ENCODE results near the gene RELCH. TPM values are rescaled to one million over a fixed set of nuclear protein-coding genes. Genes with fewer than 3 reads are reported as not detected.

The RELCH gene
- total and polyA plus RNA-seq, 8 donors: 23.8 to 40.7 (median 34.1) TPM

DNA sequence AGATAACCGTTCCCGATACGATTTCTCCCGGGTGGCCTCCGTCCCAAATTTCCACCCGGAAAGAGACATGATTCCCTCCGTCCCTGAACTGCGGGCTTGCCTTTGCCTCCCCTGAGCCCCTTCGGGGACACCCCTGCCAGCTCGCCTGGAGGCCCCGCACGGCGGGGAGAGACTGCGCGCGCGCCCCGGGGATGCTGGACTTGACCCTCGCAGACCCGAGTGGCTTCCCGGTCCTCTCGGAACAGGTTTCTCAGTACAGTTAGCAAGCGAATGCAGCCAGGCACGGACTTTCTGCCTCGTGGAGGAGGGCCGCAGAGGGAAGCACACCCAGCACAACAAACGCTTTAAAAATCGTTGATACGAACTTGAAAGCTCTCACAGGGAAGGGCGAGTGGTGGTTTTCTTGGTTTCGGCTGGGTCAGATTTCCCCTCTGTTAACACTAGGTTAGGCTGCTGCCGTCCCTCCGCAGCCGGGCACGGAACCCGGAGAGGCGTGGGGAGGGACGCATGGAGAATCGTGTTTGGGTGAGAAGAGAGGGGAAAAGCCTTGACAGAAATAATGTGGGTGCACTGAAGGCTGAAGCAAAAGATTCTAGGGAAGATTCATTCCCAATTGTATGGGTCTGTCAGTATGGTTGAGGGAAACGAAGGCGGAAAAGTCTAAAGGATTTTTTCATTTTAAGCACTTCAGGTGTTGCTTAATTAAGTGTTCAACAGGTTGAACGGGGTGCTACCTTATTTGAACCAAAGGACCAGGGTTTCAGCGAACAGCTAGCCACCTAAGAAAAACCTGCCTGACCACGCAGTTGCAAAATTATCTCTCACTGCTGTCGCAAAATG, 139.0 kb downstream of the RELCH start:
- Histone ChIP-seq H3K36me3 (no peaks in the 10 kb centered on the region), H3K4me3 (peak overlapping the region; percentile 22 to 59), H3K27ac (no peak overlapping the region), H3K9me3 (no peaks in the 10 kb centered on the region), H3K4me1 (peaks cover 8 to 43% of the 10 kb centered on the region in 2 donors), H3K27me3 (peaks cover 30 to 91% of the 10 kb centered on the region in 2 donors)
- TF ChIP-seq, protein P1, sequence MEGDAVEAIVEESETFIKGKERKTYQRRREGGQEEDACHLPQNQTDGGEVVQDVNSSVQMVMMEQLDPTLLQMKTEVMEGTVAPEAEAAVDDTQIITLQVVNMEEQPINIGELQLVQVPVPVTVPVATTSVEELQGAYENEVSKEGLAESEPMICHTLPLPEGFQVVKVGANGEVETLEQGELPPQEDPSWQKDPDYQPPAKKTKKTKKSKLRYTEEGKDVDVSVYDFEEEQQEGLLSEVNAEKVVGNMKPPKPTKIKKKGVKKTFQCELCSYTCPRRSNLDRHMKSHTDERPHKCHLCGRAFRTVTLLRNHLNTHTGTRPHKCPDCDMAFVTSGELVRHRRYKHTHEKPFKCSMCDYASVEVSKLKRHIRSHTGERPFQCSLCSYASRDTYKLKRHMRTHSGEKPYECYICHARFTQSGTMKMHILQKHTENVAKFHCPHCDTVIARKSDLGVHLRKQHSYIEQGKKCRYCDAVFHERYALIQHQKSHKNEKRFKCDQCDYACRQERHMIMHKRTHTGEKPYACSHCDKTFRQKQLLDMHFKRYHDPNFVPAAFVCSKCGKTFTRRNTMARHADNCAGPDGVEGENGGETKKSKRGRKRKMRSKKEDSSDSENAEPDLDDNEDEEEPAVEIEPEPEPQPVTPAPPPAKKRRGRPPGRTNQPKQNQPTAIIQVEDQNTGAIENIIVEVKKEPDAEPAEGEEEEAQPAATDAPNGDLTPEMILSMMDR (IDR thresholded peaks at IDR 0.05): no peak
- intact Hi-C loops (cut with DNase I): no loop called here
- ATAC-seq (peak; percentile 33), DNase-seq (peak in 3 of 4 donors; percentile 13 to 83 (median 37))

DNA sequence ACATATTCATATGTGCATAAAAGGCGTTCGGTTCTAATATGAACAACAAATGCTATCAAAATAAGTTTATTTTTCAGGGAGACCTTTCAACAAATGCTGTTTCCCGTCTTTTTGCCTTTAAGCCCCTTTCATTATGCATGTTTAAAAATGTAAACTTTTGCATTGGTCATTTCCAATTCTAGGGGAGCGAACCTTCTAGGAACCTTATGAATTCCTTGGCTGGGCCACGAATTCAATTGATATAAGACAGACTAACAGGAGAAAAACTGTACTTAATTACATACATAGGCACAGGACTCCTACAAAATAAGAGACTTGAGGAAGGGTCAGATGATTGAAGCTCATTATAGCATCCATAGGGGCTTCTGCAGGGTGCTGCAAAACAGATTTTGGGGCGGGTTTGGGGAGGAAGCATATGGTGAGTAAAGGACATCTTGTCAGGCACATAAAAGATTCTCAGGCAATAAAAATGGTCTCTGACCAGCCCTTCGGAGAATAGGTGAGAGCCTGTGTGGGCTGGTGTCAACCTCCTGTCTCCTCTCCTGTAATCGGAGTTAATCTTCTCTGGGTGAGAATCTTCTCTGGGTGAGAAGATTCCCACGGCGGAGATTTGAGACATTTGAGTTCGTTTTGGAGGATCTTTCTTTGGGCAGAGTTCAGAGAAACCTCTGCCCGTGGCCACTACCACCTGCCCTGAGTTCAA, 139.7 kb downstream of the RELCH start:
- H3K27ac ChIP-seq: no peak overlapping the region

DNA sequence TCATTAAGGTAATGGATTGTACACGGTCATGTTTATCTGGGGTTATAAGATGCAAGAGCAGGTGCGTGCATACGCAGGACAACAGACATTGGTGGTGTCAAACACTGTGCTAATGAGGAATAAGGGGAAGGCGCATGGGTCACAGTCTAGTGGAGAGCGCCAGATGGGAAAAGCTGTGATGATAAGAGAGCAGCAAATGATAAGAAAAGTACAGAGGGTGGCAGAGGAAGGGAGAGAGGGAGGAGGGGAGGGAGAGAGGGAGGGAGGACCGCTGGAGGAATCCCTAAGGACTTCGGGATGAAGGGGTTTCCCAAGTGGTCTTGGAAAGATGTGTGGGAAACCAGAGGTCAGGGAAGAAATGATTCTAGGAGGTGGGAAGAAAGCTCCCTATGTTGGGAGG, 140.9 kb downstream of the RELCH start:
- no peak for ATAC-seq
- intact Hi-C loops (cut with DNase I): no loop called here

More for the DNA sequence above, 139.7 kb downstream of the RELCH start:
- peaks cover 8 to 50% of the 10 kb centered on the region in 2 donors for H3K4me1 ChIP-seq
- TF ChIP-seq, protein P1 (IDR thresholded peaks at IDR 0.05): no peak
- intact Hi-C loops (cut with DNase I): no loop called here
- H3K4me3 ChIP-seq: peak overlapping the region in 1 of 2 donors; percentile 59
- H3K36me3 ChIP-seq: no peaks in the 10 kb centered on the region
- DNase-seq: no peak
- ATAC-seq: no peak
- peaks cover 30 to 96% of the 10 kb centered on the region in 2 donors for H3K27me3 ChIP-seq
- no peaks in the 10 kb centered on the region for H3K9me3 ChIP-seq

DNA sequence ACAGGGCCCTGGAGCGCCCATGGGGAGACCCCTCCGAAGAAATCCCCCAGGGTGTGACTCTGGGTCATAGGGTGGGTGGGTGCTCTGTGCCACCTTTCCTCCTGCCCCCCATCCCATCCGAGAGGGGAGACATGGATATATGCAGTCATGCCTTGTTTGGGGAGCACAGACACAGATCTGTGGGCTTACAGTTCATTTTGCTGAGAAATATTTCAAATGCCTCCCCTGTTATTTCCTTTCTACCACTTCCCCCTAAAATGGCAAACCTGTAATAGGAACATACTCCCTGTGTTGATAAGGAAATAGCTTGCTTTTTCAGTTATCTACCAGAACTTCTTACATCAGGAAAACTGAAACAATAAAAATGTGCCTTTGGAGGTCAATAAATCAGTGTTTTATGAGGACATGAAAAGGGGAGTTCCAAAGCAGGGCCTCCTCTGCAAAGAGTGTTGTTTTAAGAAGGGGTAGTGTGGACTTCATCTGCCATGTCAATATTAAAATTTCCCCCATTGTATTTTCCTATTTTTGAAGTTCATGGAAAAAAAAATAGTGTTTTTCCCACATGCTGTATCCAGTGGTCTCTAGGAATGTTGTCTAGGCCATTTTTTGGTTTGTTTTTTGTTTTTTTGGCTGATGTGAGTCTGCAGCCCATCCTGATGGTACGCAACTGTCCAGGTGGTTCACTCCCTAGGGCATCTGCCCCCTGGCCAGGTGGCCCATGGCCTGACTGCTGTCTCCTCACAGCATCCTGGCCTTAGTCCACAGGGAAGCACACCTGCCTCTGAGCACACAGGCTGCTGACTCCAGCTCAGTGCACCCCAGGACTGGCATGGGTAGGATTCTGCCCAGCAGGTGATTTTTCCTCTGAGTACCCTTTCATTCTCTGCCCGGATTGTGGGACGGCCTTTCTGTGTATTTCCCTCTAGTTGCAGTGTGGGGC, 141.8 kb downstream of the RELCH start:
- H3K9me3 ChIP-seq: no peaks in the 10 kb centered on the region
- H3K27me3 ChIP-seq: peaks cover 26 to 76% of the 10 kb centered on the region in 2 donors
- no peak overlapping the region for H3K27ac ChIP-seq
- intact Hi-C loops (cut with DNase I): no loop called here
- peaks cover 8 to 55% of the 10 kb centered on the region in 2 donors for H3K4me1 ChIP-seq
- H3K4me3 ChIP-seq: no peak overlapping the region
- no peak for DNase-seq
- no peaks in the 10 kb centered on the region for H3K36me3 ChIP-seq
- ATAC-seq: no peak
- TF ChIP-seq, protein P1 (IDR thresholded peaks at IDR 0.05): no peak

More for the DNA sequence above, 140.9 kb downstream of the RELCH start:
- peaks cover 8 to 55% of the 10 kb centered on the region in 2 donors for H3K4me1 ChIP-seq
- no peaks in the 10 kb centered on the region for H3K36me3 ChIP-seq
- no peak overlapping the region for H3K4me3 ChIP-seq
- H3K27me3 ChIP-seq: peaks cover 26 to 84% of the 10 kb centered on the region in 2 donors
- TF ChIP-seq, protein P1 (IDR thresholded peaks at IDR 0.05): no peak
- no peaks in the 10 kb centered on the region for H3K9me3 ChIP-seq
- no peak for DNase-seq
- no peak overlapping the region for H3K27ac ChIP-seq

Data from left lung (tissue), 10 donors.